PC-9 (cell line): ENCODE results near the gene MKX. TPM values are rescaled to one million over a fixed set of nuclear protein-coding genes. Genes with fewer than 3 reads are reported as not detected.

ENCODE experiments used
- BruUV-seq: library from RNA; stranded (reverse); fragments of 400-500 nt; replicated peaks from 2 replicates; lab custom pipeline; 2021; lab: Mats Ljungman, UMichigan
- CTCF ChIA-PET: fragments of 300-600 bp; sonication (Branson Sonifier 250); formaldehyde crosslinking; loops from one replicate; lab custom pipeline; 2022; ENCODE audit warnings: antibody characterized with exemption; lab: Charles Lee
- POLR2A ChIA-PET: fragments of 300-600 bp; sonication (Branson Sonifier 250); formaldehyde crosslinking; loops from one replicate; lab custom pipeline; 2022; ENCODE audit warnings: antibody characterized with exemption; ENCODE audit not compliant: unreplicated experiment; lab: Charles Lee
- DNase-seq, 2 experiments: peaks; one replicate each; pipeline versions ENCODE4 v3.0.0 to v3.0.0-alpha.2; 2015 to 2022; ENCODE audit warnings: mixed read lengths in 1 of 2
- H2AFZ ChIP-seq: fragments of 200-600 bp; sonication (generic); 2 replicates; pipeline ENCODE4 v1.8.1; 2017; ENCODE audit warnings: antibody characterized with exemption
- H3F3A ChIP-seq: fragments of 200-600 bp; sonication (generic); 2 replicates; pipeline ENCODE4 v1.8.1; 2017; ENCODE audit warnings: antibody characterized with exemption, mild to moderate bottlenecking, low read depth; ENCODE audit not compliant: insufficient read depth
- H3K27ac ChIP-seq: fragments of 200-600 bp; sonication (generic); 2 replicates; pipeline ENCODE4 v1.6.1; 2016; ENCODE audit warnings: mixed run types
- H3K27me3 ChIP-seq: fragments of 200-600 bp; sonication (generic); 2 replicates; pipeline ENCODE4 v1.6.1; 2016; ENCODE audit warnings: low read depth, mixed run types; ENCODE audit not compliant: insufficient read depth
- H3K36me3 ChIP-seq: fragments of 200-600 bp; sonication (generic); 2 replicates; pipeline ENCODE4 v1.6.1; 2016; ENCODE audit warnings: low read depth, mixed run types
- H3K4me1 ChIP-seq: fragments of 200-600 bp; sonication (generic); replicated peaks from 2 replicates; pipeline ENCODE4 v1.6.1; 2016; ENCODE audit warnings: mixed run types; ENCODE audit not compliant: insufficient read depth
- H3K4me2 ChIP-seq: fragments of 200-600 bp; sonication (generic); 2 replicates; pipeline ENCODE4 v1.6.1; 2017; ENCODE audit warnings: mixed run types
- H3K4me3 ChIP-seq: fragments of 200-600 bp; sonication (generic); 2 replicates; pipeline ENCODE4 v1.6.1; 2016; ENCODE audit warnings: mixed run types
- H3K79me2 ChIP-seq: fragments of 200-600 bp; sonication (generic); 2 replicates; pipeline ENCODE4 v1.6.1; 2017; ENCODE audit warnings: low read depth, mixed run types
- H3K9me2 ChIP-seq: fragments of 200-600 bp; sonication (generic); 2 replicates; pipeline ENCODE4 v1.8.1; 2017; ENCODE audit warnings: mild to moderate bottlenecking; ENCODE audit not compliant: insufficient read depth
- H3K9me3 ChIP-seq: fragments of 200-600 bp; sonication (generic); 2 replicates; pipeline ENCODE4 v1.8.1; 2016; ENCODE audit warnings: low read depth; ENCODE audit not compliant: insufficient read depth
- H4K20me1 ChIP-seq: fragments of 200-600 bp; sonication (generic); 2 replicates; pipeline ENCODE4 v1.8.1; 2017; ENCODE audit not compliant: insufficient read depth
- EZH2 ChIP-seq: fragments of 200-600 bp; sonication (generic); IDR thresholded peaks from 2 replicates; pipeline ENCODE4 v1.8.0; 2017; ENCODE audit warnings: antibody characterized with exemption, low read depth
- intact Hi-C: fragments of 100-400 bp; cut with micrococcal nuclease; formaldehyde crosslinking; loops from one replicate; pipeline ENCODE4 v1.10.0; 2022; ENCODE audit not compliant: unreplicated experiment
- total RNA-seq: library from RNA; stranded (reverse); gene quantifications from 2 replicates; pipeline ENCODE4 v1.2.3, GENCODE V29; 2021
- TF ChIP-seq, protein P1 (sequence below): fragments of 200-600 bp; sonication (generic); conservative IDR thresholded peaks from 2 replicates; pipeline ENCODE4 v1.6.1; 2017; ENCODE audit warnings: mixed run types, antibody characterized with exemption, mild to moderate bottlenecking, moderate library complexity

The MKX gene
- total RNA-seq, 1 experiment from 2014 or later, result not detected

GRCh38 chr10:27699776-27700175 is 45.8 kb downstream of the MKX start:
- ChIA-PET CTCF (no interaction called here), POLR2A (no interaction called here)
- no peaks in the 10 kb centered on the region for H3K36me3 ChIP-seq
- no peak overlapping the region for H3K4me3 ChIP-seq
- H3K27me3 ChIP-seq, result no peaks in the 10 kb centered on the region
- no peaks in the 10 kb centered on the region for H3F3A ChIP-seq
- H3K4me1 ChIP-seq, result no peaks in the 10 kb centered on the region
- no peaks in the 10 kb centered on the region for H3K9me2 ChIP-seq
- H3K9me3 ChIP-seq, result no peaks in the 10 kb centered on the region
- no peak overlapping the region for H3K27ac ChIP-seq
- DNase-seq, result no peak
- intact Hi-C loops, result no loop called here
- H2AFZ ChIP-seq, result no peak overlapping the region
- no peaks in the 10 kb centered on the region for H3K79me2 ChIP-seq
- no peaks in the 10 kb centered on the region for H4K20me1 ChIP-seq
- no peak for TF ChIP-seq EZH2
- BruUV-seq, result no TSS peak
- no peak overlapping the region for H3K4me2 ChIP-seq

DNA sequence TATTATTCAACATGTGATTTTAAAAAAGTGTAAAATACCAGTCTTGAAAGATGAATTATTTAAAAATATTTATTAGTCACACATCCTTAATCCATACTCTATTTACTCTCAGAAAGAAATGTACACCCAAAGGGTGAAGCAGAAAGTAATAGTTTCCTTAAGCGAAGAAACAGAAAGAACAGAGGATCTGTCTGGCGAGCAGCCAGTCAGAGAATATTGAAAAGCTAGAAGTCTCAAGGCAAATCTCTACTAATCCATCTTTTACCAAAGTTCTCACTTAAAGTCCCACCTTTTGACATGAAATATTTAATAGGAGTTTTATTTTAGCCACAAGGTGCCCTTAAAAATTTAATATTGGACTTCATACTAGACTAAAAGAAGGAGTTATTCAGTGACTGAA is 46.7 kb downstream of the MKX start:
- no peaks in the 10 kb centered on the region for H3K27me3 ChIP-seq
- no peak for DNase-seq
- intact Hi-C loops, result no loop called here
- H3K4me1 ChIP-seq, result no peaks in the 10 kb centered on the region
- CTCF ChIA-PET, result no interaction called here
- no TSS peak for BruUV-seq
- H3K4me3 ChIP-seq, result no peak overlapping the region
- TF ChIP-seq, protein P1, sequence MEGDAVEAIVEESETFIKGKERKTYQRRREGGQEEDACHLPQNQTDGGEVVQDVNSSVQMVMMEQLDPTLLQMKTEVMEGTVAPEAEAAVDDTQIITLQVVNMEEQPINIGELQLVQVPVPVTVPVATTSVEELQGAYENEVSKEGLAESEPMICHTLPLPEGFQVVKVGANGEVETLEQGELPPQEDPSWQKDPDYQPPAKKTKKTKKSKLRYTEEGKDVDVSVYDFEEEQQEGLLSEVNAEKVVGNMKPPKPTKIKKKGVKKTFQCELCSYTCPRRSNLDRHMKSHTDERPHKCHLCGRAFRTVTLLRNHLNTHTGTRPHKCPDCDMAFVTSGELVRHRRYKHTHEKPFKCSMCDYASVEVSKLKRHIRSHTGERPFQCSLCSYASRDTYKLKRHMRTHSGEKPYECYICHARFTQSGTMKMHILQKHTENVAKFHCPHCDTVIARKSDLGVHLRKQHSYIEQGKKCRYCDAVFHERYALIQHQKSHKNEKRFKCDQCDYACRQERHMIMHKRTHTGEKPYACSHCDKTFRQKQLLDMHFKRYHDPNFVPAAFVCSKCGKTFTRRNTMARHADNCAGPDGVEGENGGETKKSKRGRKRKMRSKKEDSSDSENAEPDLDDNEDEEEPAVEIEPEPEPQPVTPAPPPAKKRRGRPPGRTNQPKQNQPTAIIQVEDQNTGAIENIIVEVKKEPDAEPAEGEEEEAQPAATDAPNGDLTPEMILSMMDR, result no peak
- TF ChIP-seq EZH2, result no peak
- no peaks in the 10 kb centered on the region for H4K20me1 ChIP-seq
- no peaks in the 10 kb centered on the region for H3F3A ChIP-seq
- POLR2A ChIA-PET, result no interaction called here
- no peak overlapping the region for H3K27ac ChIP-seq
- H3K36me3 ChIP-seq, result no peaks in the 10 kb centered on the region
- H3K79me2 ChIP-seq, result no peaks in the 10 kb centered on the region
- H2AFZ ChIP-seq, result no peak overlapping the region
- no peaks in the 10 kb centered on the region for H3K9me3 ChIP-seq
- H3K4me2 ChIP-seq, result no peak overlapping the region
- H3K9me2 ChIP-seq, result no peaks in the 10 kb centered on the region

GRCh38 chr10:27696466-27696865 is 49.2 kb downstream of the MKX start:
- Histone ChIP-seq H3F3A (no peaks in the 10 kb centered on the region), H3K4me1 (no peaks in the 10 kb centered on the region), H4K20me1 (no peaks in the 10 kb centered on the region), H3K36me3 (no peaks in the 10 kb centered on the region), H2AFZ (no peak overlapping the region), H3K27me3 (no peaks in the 10 kb centered on the region), H3K4me3 (no peak overlapping the region), H3K79me2 (no peaks in the 10 kb centered on the region), H3K27ac (no peak overlapping the region), H3K9me2 (no peaks in the 10 kb centered on the region), H3K4me2 (no peak overlapping the region), H3K9me3 (no peaks in the 10 kb centered on the region)
- POLR2A ChIA-PET, result no interaction called here
- BruUV-seq, result no TSS peak
- CTCF ChIA-PET, result no interaction called here
- no peak for TF ChIP-seq EZH2
- TF ChIP-seq, protein P1, result no peak
- DNase-seq, result no peak
- intact Hi-C loops, result no loop called here

DNA sequence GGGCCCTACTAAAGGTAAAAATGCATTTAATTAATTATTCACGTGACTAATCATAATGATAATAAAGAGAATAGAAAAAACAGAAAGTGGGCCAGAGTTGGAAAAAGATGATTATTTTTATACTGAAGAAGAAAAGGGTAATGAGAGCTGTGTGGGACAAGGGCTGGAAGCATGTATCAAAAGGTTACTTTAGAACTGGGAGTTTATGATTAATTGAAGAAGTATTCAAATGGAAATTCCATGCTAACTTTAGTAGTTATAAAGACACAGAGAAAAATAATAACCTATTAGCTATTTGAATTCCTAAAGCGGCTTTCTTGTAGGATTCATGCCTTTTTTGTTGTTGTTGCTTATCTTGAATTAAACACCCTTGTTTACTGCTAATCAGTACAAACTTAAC is 49.9 kb downstream of the MKX start:
- Histone ChIP-seq H3K9me2 (no peaks in the 10 kb centered on the region), H3K9me3 (no peaks in the 10 kb centered on the region), H2AFZ (no peak overlapping the region), H3K79me2 (no peaks in the 10 kb centered on the region), H3K4me3 (no peak overlapping the region), H3K4me1 (no peaks in the 10 kb centered on the region), H3F3A (no peaks in the 10 kb centered on the region), H3K27ac (no peak overlapping the region), H3K27me3 (no peaks in the 10 kb centered on the region), H4K20me1 (no peaks in the 10 kb centered on the region), H3K4me2 (no peak overlapping the region), H3K36me3 (no peaks in the 10 kb centered on the region)
- intact Hi-C loops, result no loop called here
- POLR2A ChIA-PET, result no interaction called here
- BruUV-seq, result no TSS peak
- no peak for TF ChIP-seq EZH2
- TF ChIP-seq, protein P1, result no peak
- CTCF ChIA-PET, result no interaction called here
- DNase-seq, result no peak
